Epithelial cell of proximal tubule (primary cell): ENCODE results near the gene LRRC63. TPM values are rescaled to one million over a fixed set of nuclear protein-coding genes. Genes with fewer than 3 reads are reported as not detected.

Experiments
- DNase-seq: peaks from one replicate; pipeline ENCODE4 v3.0.0-alpha.2; 2011; ENCODE audit warnings: low read depth
- H3K4me3 ChIP-seq: 2 replicates; pipeline ENCODE4 v1.5.1; 2011; ENCODE audit warnings: low read depth, mild to moderate bottlenecking, low read length
- CTCF ChIP-seq: conservative IDR thresholded peaks from 2 replicates; pipeline ENCODE4 v1.5.1; 2012; ENCODE audit warnings: low read depth, mild to moderate bottlenecking, low read length
- total RNA-seq: library from RNA; depleted of rRNA; stranded (reverse); fragments of >200 nt; gene quantifications from 2 replicates; pipeline ENCODE4 v1.2.3, GENCODE V29; 2015

LRRC63 gene
- total RNA-seq, 1 donor from 2014 or later: not detected

- H3K4me3 ChIP-seq: no peak overlapping the region
- no peak for TF ChIP-seq CTCF
- no peak for DNase-seq
Measured at GRCh38 chr13:46172531-46172991, 39.2 kb upstream of the LRRC63 start.

GRCh38 chr13:46173656-46174055, 38.1 kb upstream of the LRRC63 start:
- DNase-seq: no peak
- no peak overlapping the region for H3K4me3 ChIP-seq
- no peak for TF ChIP-seq CTCF

- no peak for TF ChIP-seq CTCF
- DNase-seq: no peak
- H3K4me3 ChIP-seq: no peak overlapping the region
Measured at GRCh38 chr13:46176756-46177155, 35.0 kb upstream of the LRRC63 start.

- no peak overlapping the region for H3K4me3 ChIP-seq
- TF ChIP-seq CTCF: no peak
- no peak for DNase-seq
Measured at GRCh38 chr13:46178143-46178542, 33.6 kb upstream of the LRRC63 start.

- no peak overlapping the region for H3K4me3 ChIP-seq
- no peak for DNase-seq
- TF ChIP-seq CTCF: no peak
Measured at GRCh38 chr13:46178821-46179220, 32.9 kb upstream of the LRRC63 start.

- H3K4me3 ChIP-seq: no peak overlapping the region
- no peak for DNase-seq
- no peak for TF ChIP-seq CTCF
Measured at GRCh38 chr13:46179491-46179908, 32.2 kb upstream of the LRRC63 start.

- TF ChIP-seq CTCF: no peak
- no peak for DNase-seq
- H3K4me3 ChIP-seq: no peak overlapping the region
Measured at GRCh38 chr13:46179969-46180763, 31.6 kb upstream of the LRRC63 start.
